GDM1 (cell line): ENCODE results near the gene GMPR.

ENCODE experiments used
- DNase-seq: peaks from one replicate; lab custom pipeline; 2025; lab: John Stamatoyannopoulos, UW

Gene GMPR

DNA sequence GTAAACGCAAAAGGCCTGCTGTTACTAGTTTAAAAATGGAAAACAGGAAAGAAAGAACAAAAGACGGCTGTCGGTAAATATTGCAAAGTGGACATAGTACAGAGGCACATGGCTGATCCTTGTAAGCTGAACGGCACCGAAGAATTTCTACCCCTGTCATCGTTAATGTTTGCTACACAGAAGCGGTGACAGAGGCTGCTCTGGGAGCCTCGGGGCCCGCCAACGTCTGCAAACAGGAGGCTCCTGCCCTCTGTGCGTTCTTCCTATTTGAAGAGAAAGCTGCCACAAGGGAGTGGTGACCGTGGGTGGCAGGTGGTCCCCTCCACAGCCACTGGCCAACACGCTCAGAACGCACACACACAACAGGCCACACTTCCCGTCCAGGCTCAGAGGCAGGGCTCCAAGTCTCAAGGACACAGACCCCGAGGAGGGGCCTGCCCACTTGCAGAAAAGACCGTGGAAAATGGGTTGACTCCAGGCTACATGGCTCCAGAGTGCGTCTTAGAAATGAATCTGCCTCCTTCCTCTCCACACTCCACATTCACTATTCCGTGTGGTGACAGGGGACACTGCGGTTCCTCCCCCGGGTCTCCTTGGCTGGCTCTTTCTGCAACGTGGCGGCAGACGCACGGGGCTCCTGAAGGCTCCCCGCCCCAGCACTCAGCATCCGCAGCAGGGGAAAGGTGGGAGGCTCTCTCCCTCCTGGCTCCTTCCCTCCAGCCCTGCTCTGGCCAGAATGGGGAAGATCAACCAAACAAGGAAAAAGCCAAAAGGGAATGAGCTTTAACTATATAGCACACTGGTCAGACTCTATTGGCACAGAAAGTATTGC is 64.5 kb downstream of the GMPR start:
- no peak for DNase-seq

DNA sequence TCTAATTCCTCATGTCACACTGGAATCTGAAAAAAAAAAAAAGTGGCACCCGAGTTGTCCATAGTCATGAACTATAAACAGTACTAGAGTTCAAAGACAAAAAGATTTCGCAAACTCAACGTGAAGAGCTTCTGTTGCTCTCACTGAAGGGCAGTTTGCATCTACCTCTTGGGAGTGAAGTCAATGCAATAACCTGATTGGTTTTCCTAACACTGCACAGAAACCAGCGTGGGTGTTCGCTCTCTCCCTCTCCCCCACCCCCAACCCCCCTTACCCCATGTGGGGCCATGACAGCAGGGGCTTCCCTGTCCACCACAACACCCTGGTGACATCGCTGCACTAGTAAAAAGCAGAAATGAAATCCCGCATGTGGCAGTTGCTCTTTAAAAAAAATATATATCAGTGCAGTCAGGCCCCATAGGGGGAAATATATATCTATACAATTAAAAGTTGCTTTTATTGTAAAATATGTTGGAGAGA is 66.9 kb downstream of the GMPR start:
- no peak for DNase-seq

DNA sequence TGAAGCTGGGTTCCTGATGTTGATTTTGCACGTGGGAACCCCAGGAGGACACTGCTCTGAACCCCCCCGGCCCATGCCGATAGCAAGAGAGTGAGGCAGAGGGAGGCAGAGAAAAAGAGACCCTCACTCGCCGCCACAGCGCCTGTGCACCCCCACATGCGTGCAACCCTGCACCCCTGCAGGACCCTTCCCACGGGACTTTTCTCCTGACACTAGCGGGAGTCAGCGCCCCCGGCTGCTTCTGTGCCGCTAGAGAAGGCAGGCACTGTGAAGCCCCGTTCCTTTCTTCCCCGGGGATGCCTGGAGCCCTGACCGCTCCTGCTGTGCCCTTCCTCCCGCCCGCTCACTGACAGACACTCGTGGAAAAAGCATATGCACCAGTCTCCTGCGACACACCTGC is 67.4 kb downstream of the GMPR start:
- DNase-seq: no peak

DNA sequence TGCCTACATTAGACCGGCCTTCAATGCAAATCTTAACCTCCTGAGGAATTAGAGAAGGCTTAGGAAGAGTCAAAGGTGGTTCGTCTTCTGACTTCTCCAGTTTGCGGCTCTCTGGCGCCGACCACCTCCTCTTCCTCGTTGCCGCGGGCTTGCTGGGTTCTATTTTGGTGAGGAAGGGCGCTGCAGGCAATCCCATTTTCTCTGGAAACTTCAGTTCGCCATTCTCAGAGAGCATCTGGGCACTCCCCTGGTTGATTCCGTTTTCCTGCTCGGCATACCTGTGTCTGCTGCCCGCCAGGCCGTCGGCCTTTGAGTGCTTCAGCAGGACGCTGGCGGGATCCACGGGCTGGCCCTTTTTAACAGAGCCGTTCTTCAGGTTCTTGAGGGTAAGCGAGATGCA is 67.9 kb downstream of the GMPR start:
- no peak for DNase-seq

DNA sequence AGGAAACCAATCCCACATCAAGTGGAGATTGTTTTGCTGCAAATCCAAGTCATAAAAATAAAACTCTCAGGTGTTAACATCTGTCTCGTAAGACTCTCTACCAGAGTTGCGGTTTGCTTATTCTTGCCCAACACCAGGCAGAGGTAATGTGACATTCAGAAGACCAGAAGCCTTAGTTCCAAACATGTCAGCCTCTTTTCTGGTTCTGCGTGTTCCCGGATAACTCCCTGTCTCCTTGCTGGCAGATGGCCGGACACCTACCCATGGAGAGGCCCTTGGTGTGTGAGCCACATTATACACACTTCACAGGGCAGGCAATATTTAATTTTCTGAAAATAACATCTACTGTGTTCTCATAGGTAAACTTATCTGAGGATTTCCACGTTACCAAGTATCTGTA is 73.4 kb downstream of the GMPR start:
- no peak for DNase-seq

DNA sequence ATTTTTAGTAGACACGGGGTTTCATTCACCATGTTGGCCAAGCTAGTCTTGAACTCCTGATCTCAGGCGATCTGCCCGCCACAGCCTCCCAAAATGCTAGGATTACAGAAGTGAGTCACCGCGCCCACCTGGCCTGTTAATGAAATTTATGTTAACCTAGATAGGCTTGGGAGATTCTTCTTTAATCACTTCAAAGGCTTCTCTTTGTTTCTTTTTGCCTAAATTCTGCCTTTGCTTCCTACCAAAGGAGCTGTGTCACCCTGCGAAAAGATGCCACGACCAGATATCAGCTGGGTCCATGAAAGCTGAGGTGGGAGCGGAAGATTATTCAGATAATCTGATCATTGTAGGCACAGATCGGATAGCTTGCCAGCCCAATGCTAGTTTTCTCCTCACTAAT is 75.3 kb downstream of the GMPR start:
- no peak for DNase-seq

DNA sequence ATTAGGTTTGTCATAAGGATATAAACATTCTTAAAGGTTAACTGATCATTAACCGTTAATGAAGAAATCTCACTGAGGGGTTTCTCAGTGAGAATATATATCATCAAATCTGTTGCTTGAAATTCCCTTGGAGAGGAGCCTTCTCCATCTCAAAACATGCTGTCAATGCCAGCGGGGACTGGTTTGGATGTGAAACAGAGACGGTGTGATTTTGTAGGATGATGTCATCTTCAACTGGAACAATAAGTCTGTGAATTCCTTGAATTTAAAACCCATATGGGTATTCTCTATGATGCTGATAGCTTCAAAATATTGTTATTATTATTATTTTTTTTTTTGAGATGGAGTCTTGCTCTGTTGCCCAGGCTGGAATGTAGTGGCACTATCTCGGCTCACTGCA is 75.9 kb downstream of the GMPR start:
- DNase-seq: no peak

DNA sequence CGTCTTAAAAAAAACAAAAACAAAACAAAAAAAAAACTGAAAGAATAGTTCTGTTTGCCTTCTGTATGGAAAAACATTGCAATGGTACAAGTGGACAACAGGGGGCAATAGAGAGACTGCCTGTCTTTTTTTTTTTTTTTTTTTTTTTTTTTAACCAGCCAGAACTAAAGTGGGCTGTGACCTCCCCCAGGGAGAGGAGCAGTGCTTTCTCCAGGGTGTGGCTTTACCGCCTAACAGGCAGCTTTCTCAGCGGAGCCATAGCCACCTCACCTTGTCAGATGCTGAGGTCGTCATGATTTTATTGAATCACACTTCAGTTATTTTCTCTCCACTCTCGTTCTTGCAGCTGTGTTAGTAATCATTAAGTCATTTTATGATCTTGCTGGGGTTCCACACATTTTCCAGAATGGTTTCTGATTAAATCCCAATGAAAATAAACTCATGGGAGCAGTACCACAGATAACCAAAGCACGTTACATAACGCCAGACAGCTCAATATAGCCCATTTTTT is 78.4 kb downstream of the GMPR start:
- DNase-seq: no peak

DNA sequence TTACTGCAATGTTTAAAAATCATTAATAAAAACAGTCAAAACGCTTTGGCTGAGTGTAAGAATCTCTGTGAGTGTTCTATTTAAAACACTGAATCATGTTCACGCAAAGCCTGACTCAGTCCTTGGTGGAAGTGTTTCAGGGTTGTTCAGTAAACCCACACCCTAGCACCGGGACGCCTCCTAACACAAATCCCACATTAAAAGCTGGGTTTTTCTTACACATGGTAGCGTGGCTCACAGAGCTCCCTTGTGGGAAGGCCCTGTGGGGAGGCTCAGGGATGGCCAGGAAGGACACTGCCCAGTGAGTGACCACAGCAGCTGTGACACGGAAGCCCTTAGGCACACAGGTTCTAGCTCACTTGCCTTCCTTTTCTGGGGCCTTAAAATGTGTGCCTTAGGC is 80.2 kb downstream of the GMPR start:
- DNase-seq: no peak

DNA sequence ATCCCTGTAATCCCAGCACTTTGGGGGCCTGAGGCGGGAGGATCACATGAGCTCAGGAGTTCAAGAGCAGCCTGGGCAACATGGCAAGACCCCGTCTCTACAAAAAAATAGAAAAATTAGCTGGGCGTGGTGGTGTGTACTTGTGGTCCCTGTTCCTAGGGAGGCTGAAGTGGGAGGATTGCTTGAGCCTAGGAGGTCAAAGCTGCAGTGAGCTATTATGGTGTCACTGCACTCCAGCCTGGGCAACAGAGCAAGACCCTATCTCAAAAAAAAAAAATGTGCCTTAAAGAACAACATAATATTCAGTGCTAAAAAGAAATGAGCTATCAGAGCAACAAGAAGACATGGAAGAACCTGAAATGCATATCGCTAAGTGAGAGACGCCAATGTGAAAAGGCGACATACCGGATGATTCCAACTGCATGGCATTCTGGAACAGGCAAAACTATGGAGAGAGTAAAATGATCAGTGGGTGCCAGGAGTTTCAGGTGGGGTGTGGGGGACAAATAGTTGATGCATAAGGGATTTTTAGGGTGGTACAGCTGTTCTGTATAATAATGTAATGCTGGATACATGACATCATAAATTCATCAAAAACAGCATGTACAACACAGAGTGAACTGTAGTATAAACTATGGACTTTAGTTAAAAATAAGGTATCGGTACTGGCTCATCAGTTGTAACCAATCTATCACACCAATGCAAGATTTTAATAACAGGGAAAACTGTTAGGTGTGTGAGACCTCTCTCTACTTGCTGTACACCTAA is 80.8 kb downstream of the GMPR start:
- DNase-seq: no peak

DNA sequence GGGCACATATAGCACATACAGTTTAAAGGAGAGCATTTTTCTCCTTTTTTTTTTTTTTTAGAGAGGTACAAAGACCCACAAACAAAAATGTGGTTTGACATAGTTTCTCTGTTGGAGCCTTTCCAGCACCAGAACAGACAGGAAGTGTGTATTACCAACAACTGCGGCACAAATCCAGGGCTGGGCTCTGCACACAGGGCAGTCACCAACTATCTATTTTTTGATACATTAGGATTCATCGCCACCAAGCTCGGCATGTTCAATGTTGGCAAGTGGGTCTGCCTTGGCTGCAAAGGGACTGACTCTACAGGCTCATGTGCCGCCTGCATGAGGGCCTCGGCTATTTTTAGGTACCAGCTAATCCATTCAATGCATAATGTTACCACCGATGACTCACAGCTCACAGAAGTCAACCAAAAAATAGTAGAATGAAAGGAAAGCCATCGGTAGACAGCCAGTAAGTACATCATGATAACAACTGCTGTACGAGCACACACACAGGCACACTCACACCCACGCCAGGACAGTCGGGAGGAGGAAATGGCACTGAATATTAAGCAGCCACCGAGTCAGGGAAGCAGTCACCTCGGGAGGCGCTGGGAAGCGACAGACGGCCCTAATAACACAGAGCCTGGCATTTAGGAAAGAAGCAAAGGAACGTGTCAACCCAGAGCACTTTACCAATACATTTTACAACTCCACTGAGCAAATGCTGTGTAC is 81.6 kb downstream of the GMPR start:
- DNase-seq: peak; percentile 56

DNA sequence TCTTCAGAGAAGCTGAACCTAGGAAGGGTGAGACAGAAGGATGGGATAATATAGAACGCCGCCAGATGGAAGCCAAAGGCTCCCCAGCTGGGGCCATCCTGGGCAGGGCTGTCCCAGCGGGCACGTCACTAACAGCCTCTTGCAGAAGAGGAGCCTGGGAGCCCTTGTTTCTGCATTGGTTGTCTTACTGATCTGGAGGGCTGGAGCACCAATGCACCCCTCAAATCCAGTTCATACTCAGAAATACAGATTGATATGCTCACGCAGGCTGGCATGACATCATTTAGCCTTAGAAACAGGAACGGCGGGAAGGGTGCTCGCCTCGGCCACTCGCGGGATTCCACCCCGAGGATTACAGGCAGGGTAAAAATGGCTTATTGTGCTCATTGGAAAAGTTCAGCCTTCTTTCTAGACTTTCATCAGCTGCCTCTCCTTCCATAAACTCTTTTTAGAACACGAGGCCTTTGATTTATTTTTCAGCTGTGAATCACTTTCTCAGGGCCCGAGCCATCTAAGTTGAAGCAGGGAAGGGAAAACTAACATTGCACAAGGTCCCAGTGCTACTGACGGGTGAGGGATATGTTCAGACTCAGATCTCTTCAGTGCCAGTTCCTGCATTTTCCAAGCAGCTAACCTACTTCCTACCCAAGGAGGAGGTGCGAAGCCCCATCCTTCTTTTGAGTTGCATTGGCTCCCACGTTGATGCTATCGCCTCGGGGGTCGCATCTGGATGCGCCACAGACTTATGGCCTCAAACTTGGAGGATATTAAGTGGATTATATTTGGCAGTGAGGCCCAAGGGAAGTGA is 82.3 kb downstream of the GMPR start:
- no peak for DNase-seq

DNA sequence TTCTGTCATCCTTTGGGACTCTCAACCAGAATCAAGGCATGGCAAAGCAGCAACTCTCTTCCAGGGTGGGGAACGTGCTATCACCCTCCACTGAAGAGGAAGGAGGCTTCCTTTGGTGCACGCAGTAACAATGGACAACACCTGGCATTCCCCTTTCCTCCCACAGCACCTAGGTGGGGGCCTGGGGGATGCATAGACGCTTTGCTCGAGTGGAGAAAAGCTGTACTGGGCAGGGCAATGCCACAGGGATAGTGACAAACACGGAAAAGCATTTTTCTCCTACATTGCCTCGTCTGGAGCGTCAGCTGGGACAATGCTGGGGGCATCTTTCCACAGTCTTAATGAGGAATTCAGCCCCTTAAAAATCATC is 82.9 kb downstream of the GMPR start:
- DNase-seq: no peak

DNA sequence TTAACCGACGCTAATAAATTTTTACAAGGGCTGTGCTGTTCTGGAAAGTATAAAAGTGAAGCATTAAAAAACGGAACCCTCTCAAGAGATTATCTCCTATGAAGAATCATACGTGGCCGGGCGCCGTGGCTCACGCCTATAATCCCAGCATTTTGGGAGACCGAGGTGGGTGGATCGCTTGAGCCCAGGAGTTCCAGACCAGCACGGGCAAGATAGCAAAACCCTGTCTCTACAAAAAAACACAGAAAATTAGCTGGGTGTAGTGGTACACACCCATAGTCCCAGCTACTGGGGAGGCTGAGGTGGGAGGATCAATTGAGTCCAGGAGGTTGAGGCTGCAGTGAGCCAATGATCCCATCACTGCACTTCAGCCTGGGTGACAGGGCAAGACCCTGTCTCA is 83.4 kb downstream of the GMPR start:
- DNase-seq: no peak

DNA sequence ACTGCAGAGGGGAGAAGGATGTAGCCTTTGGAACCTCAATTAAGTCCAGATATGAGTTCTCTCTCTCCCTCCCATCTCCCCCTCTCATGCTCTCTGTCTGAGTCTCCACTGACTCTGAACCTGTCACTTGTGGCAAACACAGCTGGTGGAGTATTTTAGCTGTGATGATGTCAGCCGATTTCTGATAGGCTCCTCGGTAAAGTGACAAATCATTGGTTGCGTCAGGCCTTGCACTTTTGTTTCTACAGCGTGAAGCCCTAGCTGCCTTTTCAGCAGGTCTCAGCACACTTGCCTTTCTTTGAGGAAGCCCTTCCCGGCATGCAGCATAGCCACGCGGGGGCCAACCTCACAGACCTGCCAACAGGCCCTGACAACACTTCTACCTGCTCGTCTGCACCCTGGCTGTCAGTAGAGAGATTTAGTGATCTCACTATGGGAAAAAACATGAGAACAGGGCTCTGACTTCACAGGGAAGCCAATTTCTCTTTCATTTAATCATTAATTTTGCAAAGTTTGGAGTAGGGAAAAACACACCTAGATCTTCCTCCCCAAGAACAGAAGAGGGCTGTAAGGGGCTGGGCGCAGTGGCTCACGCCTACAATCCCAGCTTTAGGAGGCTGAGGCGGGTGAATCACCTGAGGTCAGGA is 84.4 kb downstream of the GMPR start:
- DNase-seq: peak; percentile 11

DNA sequence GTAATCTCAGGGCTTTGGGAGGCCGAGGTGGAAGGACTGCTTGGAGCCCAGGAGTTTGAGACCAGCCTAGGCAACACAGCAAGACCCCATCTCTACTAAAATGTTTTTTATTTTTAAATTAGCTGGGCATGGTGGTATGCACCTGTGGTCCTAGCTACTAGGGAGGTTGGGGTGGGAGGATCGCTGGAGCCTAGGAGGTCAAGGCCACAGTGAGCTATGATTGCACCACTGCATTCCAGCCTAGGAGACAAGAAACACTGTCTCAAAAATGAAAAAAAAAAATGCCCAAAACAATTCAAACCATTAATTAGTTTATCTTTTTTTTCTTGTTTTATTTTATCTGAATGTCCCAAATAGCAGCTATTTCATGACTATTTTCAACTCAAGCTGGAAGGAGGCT is 85.8 kb downstream of the GMPR start:
- no peak for DNase-seq

DNA sequence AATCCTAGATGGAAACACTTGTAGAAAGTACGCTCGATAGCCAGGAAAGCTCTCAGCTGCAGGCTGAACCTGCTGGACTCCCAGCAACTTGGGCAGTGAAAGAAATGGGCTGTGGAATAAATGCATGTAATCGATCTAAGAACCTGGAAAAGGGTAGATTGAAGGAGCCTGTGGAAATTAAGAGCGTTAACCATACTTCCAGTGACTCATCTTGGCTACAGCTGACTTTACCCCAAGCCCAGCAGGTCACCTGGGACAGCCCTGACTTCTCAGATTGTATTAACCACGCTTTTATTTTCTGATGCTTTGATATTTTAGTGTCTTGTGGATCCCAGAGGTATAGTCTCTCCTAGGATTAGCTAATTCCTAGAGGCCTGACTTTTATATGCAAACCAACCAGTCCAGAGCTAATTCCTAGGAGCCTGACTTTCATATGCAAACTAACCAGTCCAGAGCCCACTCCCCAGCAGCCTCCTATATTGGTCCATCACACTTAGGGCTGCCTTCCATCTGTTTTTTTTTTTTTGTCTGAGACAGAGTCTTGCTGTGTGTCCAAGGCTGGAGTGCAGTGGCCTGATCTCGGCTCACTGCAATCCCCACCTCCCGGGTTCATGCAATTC is 86.3 kb downstream of the GMPR start:
- DNase-seq: no peak

DNA sequence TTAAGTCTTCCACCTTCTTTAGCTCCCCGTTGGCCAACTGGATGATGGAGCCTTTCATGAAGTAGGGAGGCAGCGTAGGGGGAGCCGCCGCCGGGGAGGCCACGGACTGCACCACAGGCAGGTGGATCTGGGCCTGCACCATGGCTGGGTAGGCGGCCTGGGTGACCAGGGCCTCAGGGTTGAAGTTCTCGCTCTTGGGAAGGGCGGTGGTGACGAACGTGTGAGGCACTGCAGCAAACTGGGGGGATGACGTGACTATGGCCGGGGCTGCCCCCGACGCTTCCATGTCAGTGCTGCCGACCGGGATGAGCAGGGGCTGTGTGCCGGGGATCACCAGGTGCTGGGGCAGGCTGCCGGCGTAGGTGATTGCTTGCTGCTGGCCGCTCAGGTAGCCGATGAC is 88.1 kb downstream of the GMPR start:
- DNase-seq: no peak

DNA sequence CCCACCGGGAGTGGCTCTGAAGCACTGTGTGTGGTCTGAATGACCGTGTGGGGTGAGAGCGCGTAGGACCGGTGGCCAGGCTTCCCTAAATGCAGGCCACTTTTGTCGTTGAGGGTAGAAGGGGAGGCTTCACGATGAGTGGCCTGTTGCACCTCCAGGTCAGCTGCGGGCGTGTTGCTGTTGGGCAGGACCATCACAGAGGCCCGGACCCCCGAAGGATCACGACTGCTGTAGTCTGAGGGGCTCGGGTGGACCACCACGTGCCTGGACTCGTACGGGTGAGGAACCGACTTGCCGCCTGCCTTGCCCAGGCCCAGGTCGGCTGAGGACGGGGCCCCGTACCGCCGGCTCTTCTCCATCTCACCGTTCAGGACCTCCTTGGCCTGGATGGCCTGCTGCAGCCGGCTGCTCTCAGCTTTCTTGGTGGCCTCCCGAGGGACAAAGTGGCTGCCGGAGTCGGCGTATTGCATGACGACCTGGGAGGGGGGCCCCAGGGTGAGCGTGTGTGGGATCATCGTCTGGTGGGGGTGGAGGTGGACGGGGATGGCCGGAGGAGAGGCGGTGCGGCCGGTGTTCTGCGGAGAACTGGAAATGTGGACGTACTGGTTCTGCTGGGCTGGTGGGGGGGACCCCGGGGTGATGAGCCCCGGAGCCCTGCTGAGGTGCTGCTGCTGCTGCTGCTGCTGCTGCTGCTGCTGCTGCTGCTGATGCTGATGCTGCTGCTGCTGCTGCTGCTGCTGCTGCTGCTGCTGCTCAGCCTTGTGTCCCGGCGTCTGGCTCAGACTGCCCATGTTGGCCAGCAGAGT is 88.8 kb downstream of the GMPR start:
- no peak for DNase-seq

DNA sequence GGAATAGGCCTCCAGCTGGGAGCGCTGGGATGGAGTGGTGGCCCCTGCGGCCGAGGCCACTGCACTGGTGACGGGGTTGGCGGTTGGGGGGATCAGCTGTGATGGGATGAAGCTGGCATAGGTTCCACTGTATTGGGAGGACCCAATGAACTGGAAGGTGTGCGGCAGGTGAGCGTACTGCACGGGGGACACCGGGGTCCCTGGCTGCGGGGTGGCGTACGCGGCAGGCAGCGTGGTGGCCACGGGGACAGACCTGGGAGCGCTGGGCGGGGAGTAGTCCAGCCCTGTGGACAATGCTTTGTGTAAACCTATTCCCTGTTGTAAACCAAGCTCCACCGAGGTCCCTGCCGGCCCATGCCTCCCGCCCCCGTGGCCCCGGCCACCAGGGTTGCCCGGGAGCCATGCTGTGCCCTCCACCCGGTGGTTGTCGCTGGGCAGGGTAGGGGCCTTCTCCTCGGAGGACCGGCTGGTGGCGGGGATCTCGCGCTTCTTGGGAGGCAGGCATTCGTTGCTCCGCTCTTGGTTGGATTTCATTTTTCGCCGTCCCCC is 89.5 kb downstream of the GMPR start:
- no peak for DNase-seq
